ENCODE measurements around the gene SPATA33.

Gene SPATA33

GRCh38 chr16:89711601-89712273 lies 54.1 kb downstream of the SPATA33 start:
- TF ChIP-seq POLR2A (IDR thresholded peaks at IDR 0.05; ENCODE audit: low read length) (peak; percentile 36), GATA1 (IDR thresholded peaks at IDR 0.05; ENCODE audit: low read depth, low read length) (no peak)
- DNase-seq: peak; percentile 74 to 78

GRCh38 chr16:89712274-89712781 lies 54.7 kb downstream of the SPATA33 start:
- no peak for DNase-seq

GRCh38 chr16:89716493-89716892 lies 58.9 kb downstream of the SPATA33 start:
- no peak for DNase-seq

More at GRCh38 chr16:89712274-89712781, 54.7 kb downstream of the SPATA33 start:
- TF ChIP-seq GATA1 (IDR thresholded peaks at IDR 0.05; ENCODE audit: low read depth, low read length) (no peak), POLR2A (IDR thresholded peaks at IDR 0.05; ENCODE audit: low read length) (no peak)

GRCh38 chr16:89716916-89717687 lies 59.5 kb downstream of the SPATA33 start:
- TF ChIP-seq GATA1 (IDR thresholded peaks at IDR 0.05; ENCODE audit: low read depth, low read length) (no peak), POLR2A (IDR thresholded peaks at IDR 0.05; ENCODE audit: low read length) (no peak)
- no peak for DNase-seq

More at GRCh38 chr16:89716493-89716892, 58.9 kb downstream of the SPATA33 start:
- TF ChIP-seq POLR2A (IDR thresholded peaks at IDR 0.05; ENCODE audit: low read length) (no peak), GATA1 (IDR thresholded peaks at IDR 0.05; ENCODE audit: low read depth, low read length) (no peak)

GRCh38 chr16:89717688-89718505 lies 60.3 kb downstream of the SPATA33 start:
- peak in 1 of 2 experiments; percentile 35 for DNase-seq
- TF ChIP-seq POLR2A (IDR thresholded peaks at IDR 0.05; ENCODE audit: low read length) (no peak), GATA1 (IDR thresholded peaks at IDR 0.05; ENCODE audit: low read depth, low read length) (no peak)
